ENCODE results near the gene PRSS27. TPM values are rescaled to one million over a fixed set of nuclear protein-coding genes. Genes with fewer than 3 reads are reported as not detected.

PRSS27 gene
- total RNA-seq, 1 donor from 2014 or later = 1.3 TPM

DNA sequence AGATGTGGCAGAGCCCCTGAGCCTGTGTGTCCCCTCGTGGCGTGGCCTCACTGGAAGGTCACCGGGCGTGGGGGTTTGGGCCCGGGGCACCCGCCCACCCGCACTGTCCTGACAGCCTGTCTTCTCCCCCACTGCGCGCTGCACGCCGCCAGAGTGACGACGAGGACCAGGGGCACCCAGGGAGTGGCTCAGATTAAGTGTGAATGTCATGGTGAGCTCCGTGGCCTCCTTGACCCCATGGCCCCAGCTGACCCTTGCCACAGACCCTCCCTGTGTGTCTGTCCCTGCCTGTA lies 15.1 kb downstream of the PRSS27 start:
- H3K4me3 ChIP-seq (ENCODE audit: low read depth, low read length) = no peak overlapping the region
- DNase-seq (ENCODE audit: low read depth) (no peak), FAIRE-seq (no peak)
- TF ChIP-seq, protein P1, sequence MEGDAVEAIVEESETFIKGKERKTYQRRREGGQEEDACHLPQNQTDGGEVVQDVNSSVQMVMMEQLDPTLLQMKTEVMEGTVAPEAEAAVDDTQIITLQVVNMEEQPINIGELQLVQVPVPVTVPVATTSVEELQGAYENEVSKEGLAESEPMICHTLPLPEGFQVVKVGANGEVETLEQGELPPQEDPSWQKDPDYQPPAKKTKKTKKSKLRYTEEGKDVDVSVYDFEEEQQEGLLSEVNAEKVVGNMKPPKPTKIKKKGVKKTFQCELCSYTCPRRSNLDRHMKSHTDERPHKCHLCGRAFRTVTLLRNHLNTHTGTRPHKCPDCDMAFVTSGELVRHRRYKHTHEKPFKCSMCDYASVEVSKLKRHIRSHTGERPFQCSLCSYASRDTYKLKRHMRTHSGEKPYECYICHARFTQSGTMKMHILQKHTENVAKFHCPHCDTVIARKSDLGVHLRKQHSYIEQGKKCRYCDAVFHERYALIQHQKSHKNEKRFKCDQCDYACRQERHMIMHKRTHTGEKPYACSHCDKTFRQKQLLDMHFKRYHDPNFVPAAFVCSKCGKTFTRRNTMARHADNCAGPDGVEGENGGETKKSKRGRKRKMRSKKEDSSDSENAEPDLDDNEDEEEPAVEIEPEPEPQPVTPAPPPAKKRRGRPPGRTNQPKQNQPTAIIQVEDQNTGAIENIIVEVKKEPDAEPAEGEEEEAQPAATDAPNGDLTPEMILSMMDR (IDR thresholded peaks at IDR 0.05; ENCODE audit: insufficient read depth, low read length, severe bottlenecking) = no peak
- H3K36me3 ChIP-seq (ENCODE audit: control insufficient read depth, insufficient read depth, low read length) = peaks cover 47% of the 10 kb centered on the region
- H3K27me3 ChIP-seq (ENCODE audit: control insufficient read depth, insufficient read depth, low read length) = no peaks in the 10 kb centered on the region

DNA sequence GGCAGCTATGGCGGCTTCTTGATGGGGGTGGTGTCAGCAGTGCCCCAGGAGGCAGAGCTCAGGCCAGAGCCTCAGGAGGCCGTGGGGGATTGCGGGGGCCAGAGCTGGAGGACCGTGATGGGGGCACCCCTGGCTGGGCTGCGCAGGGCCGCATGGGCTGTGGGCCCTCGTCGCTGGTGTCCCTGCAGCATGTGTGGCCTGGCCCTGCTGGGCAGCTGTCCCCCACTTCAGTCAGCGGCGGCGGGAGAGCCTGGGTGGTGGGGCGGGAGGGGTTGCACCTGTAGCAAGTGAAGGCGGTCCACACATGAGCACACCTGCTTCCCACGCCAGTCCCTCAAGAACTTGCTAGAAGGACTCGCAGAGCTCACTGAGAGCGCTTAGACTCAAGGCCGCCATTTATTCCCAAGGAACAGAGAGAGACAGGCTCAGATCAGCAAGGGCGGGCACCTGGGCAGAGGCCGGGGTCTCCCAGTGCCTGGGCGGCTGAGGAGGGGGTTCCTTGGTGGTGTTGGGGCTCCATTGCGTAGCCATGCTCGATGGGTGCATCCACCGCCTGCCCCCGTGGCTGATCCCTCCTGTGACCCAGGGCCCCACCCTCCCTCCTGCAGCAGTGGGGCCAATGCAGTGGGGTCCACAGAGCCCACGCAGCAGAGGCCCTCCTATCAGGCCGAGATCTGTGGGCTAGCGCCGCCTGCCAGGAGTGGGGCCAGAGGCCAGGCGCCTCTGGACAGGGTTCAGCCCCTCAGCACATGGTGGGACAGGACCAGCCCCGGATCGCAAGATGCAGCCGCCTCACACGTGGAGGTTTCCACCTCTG lies 15.7 kb downstream of the PRSS27 start:
- Histone ChIP-seq H3K36me3 (ENCODE audit: control insufficient read depth, insufficient read depth, low read length) (peaks cover 52% of the 10 kb centered on the region), H3K4me3 (ENCODE audit: low read depth, low read length) (no peak overlapping the region), H3K27me3 (ENCODE audit: control insufficient read depth, insufficient read depth, low read length) (no peaks in the 10 kb centered on the region)
- no peak for DNase-seq (ENCODE audit: low read depth)
- TF ChIP-seq, protein P1 (IDR thresholded peaks at IDR 0.05; ENCODE audit: insufficient read depth, low read length, severe bottlenecking) = no peak
- no peak for FAIRE-seq

DNA sequence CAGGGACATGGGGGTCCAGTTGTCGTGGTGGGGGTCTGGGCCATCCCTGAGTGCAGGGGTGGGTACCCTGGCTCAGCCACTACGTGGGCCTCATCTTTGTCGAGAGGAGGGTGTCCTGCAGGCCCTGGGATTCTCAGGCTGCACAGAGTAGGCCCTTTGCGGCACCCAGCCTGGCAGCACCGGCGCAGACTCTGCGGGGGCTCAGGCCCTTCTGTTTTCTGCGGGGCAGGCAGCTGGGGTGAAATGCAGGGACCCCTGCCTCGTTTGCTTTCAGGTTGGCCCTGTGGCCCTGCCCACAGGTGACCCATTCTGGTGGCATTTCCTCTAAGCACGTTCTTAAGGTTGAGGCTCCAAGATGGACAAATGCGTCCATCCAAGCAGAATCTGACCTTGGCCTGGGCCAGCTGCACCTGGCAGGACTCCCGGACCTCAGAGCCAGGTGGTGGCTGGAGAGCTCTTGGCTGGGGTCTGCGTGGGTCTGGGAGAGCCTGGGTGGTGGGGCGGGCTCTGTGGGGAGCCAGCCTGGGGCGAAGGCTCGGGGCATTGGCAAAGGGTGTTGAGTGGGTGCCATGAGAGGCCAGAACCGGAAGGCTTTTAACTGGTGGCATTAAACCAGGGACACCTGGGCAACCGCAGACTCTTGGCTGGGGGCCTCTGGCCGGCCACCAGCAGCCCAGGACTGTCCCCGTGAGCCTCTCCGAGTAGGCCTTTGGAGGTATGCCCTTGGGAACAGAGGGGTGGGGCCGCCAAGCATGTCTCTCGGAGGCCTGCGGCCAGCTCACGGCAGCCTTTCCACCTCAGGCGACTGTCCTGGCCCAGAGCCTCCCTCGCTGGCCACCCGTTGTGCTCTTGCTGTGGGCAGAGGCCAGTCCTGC lies 16.9 kb downstream of the PRSS27 start:
- no peak for FAIRE-seq
- Histone ChIP-seq H3K4me3 (ENCODE audit: low read depth, low read length) (no peak overlapping the region), H3K27me3 (ENCODE audit: control insufficient read depth, insufficient read depth, low read length) (no peaks in the 10 kb centered on the region), H3K36me3 (ENCODE audit: control insufficient read depth, insufficient read depth, low read length) (peaks cover 54% of the 10 kb centered on the region)
- DNase-seq (ENCODE audit: low read depth) = no peak
- TF ChIP-seq, protein P1 (IDR thresholded peaks at IDR 0.05; ENCODE audit: insufficient read depth, low read length, severe bottlenecking) = no peak

DNA sequence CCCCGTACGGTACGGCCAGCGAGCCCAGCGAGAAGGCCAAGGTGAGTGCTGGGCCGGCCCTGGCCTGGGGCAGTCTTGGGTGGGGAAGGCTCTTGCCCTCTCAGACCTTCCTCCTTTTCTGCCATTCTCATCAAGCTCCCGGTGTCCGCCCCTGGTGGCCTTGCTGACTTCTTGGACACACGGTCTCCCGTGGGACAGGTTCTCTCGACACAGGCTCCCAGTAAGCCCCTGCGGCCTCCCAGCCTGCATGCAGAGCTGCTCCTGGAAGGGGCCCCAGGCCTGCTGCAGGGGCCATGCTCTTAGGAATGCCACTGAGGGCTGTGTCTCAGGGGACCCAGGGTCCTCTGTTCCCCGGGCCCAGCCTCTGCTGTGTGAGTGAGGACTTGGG lies 17.6 kb downstream of the PRSS27 start:
- Histone ChIP-seq H3K4me3 (ENCODE audit: low read depth, low read length) (no peak overlapping the region), H3K27me3 (ENCODE audit: control insufficient read depth, insufficient read depth, low read length) (no peaks in the 10 kb centered on the region), H3K36me3 (ENCODE audit: control insufficient read depth, insufficient read depth, low read length) (peaks cover 50% of the 10 kb centered on the region)
- DNase-seq (ENCODE audit: low read depth) (no peak), FAIRE-seq (no peak)
- TF ChIP-seq, protein P1 (IDR thresholded peaks at IDR 0.05; ENCODE audit: insufficient read depth, low read length, severe bottlenecking) = no peak

DNA sequence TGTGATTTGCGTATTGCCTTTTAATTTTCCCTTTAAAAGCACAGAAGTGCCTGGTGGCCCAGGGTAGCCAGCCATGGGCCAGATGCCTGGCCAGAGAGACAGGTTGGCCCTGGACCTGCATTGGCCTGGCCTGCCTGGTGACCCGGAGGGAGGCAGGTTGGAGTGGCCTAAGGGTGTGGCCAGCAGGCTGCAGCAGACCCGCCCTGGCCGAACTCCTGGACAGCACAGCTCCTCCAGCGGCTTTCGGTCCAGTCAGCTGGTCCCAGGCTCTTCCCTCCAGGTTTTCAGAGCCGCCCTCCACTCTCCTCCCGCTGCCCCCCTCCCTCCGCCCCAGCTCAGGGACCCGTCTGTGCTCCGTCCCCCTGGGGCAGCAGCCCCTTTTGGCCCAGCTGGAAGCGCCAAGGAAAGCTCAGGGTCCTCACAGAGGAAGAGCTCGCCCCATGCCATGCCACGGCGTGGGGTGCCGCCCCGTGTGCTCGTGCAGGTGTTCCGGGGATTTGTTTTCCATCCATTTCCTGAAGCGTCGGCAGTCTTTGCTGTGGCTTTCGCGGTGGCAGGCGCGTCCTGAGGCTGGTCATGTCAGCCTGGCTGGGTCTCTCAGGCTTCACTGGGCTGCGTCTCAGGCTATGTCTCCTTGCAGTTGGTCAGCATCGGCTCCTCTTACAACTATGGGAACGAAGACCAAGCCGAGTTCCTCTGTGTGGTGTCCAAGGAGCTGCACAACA lies 18.1 kb downstream of the PRSS27 start:
- no peaks in the 10 kb centered on the region for H3K27me3 ChIP-seq (ENCODE audit: control insufficient read depth, insufficient read depth, low read length)
- TF ChIP-seq, protein P1 (IDR thresholded peaks at IDR 0.05; ENCODE audit: insufficient read depth, low read length, severe bottlenecking) = no peak
- H3K36me3 ChIP-seq (ENCODE audit: control insufficient read depth, insufficient read depth, low read length) = peaks cover 48% of the 10 kb centered on the region
- FAIRE-seq (no peak), DNase-seq (ENCODE audit: low read depth) (no peak)
- no peak overlapping the region for H3K4me3 ChIP-seq (ENCODE audit: low read depth, low read length)
